DOHH2 (cell line): Measurements from ENCODE around the gene RAB29.

Source experiments
- EZH2phosphoT487 ChIP-seq: fragments of 200-600 bp; sonication (generic); IDR thresholded peaks from 2 replicates; pipeline ENCODE4 v1.6.1; 2017; ENCODE audit warnings: borderline replicate concordance, mild to moderate bottlenecking, antibody characterized with exemption, low read length, moderate library complexity, mixed read lengths
- TF ChIP-seq, protein P1 (sequence below): fragments of 200-600 bp; sonication (generic); IDR thresholded peaks from one replicate; pipeline ENCODE4 v1.5.1; 2014; ENCODE audit warnings: antibody characterized with exemption, mild to moderate bottlenecking, low read depth, low read length; ENCODE audit not compliant: poor library complexity, severe bottlenecking

DNA sequence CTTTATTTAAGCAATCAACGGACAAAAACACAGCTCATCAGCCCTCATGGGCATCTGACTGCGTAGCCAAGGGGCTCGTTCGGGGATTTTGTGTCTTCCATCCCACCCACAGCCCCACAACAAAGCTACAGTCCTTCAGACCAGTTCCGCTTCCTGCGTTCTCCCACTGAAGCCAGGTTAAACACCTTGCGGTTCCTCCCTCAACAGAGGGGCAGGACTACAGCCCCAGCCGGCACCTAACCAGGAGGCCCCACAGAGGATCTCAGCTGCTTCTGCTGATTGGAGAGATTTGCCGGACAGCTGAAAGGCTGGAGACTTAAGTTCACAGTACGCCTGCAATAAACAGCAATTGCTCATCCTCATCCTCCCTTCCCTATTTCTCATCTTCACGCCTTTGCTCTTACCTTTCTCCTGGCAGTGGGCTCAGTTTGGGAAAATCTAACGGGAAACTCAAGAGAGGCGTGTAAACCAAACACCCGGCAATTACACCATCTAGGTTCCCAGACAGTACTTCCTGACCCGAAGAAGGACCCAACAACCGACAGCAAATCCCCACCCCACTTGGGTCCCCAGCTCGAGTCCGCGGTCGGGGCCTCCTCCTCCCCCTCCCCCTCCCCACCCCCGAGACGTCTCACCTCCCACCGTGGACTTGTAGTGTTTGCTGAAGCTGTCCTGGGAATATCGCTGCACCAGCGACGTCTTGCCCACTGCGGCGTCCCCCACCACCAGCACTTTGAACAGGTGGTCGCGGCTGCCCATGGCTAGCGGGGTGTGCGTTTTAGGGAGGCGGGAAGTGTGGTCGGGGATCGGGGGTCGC lies 876 bp downstream of the RAB29 start:
- TF ChIP-seq, protein P1, sequence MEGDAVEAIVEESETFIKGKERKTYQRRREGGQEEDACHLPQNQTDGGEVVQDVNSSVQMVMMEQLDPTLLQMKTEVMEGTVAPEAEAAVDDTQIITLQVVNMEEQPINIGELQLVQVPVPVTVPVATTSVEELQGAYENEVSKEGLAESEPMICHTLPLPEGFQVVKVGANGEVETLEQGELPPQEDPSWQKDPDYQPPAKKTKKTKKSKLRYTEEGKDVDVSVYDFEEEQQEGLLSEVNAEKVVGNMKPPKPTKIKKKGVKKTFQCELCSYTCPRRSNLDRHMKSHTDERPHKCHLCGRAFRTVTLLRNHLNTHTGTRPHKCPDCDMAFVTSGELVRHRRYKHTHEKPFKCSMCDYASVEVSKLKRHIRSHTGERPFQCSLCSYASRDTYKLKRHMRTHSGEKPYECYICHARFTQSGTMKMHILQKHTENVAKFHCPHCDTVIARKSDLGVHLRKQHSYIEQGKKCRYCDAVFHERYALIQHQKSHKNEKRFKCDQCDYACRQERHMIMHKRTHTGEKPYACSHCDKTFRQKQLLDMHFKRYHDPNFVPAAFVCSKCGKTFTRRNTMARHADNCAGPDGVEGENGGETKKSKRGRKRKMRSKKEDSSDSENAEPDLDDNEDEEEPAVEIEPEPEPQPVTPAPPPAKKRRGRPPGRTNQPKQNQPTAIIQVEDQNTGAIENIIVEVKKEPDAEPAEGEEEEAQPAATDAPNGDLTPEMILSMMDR: no peak
- TF ChIP-seq EZH2phosphoT487: no peak; the same call in 1 of the 2 replicates
